Transverse colon (tissue), 4 donors: ENCODE data around the gene SART3. TPM values are rescaled to one million over a fixed set of nuclear protein-coding genes. Genes with fewer than 3 reads are reported as not detected.
"Not testable (repeated sequence)": the region's sequence is repeated elsewhere in the genome, so short reads cannot be mapped to it uniquely, and the experiment has no call there.

Experiments
- DNase-seq: peaks from one replicate; pipeline ENCODE4 v3.0.0-alpha.2; 2019
- H3K27ac ChIP-seq, 4 donors: fragments of 200-600 bp; sonication (generic); 2 replicates each; pipeline ENCODE4 v1.5.1; 2016 to 2018; ENCODE audit warnings: inconsistent platforms in 4 of 4
- H3K27me3 ChIP-seq: fragments of 200-600 bp; sonication (generic); 2 replicates; pipeline ENCODE4 v1.5.1; 2017; ENCODE audit warnings: inconsistent platforms
- H3K36me3 ChIP-seq, 4 donors: fragments of 200-600 bp; sonication (generic); 2 replicates each; pipeline ENCODE4 v1.5.1; 2017 to 2019; ENCODE audit warnings: inconsistent platforms in 4 of 4
- H3K4me1 ChIP-seq, 4 donors: fragments of 200-600 bp; sonication (generic); 2 replicates each; pipeline ENCODE4 v1.5.1; 2017 to 2020; ENCODE audit warnings: inconsistent platforms in 4 of 4
- H3K4me3 ChIP-seq, 4 donors: fragments of 200-600 bp; sonication (generic); 1 replicate in 1 of 4; 2 replicates in 3 of 4; pipeline versions ENCODE4 v1.5.1 to v1.6.1; 2017 to 2019; ENCODE audit warnings: inconsistent platforms in 4 of 4
- H3K9me3 ChIP-seq, 2 donors: fragments of 200-600 bp; sonication (generic); 2 replicates each; pipeline ENCODE4 v1.5.1; 2017 to 2019; ENCODE audit warnings: inconsistent platforms in 2 of 2
- EP300 ChIP-seq: sonication (generic); formaldehyde crosslinking; IDR thresholded peaks from one replicate; pipeline ENCODE4 v1.6.1; 2017; ENCODE audit warnings: antibody characterized with exemption, low read depth
- POLR2A ChIP-seq: fragments of 450-650 bp; IDR thresholded peaks from one replicate; pipeline ENCODE4 v1.6.1; 2016; ENCODE audit warnings: antibody characterized with exemption, mild to moderate bottlenecking, moderate library complexity
- POLR2AphosphoS5 ChIP-seq, 3 donors: sonication (generic); formaldehyde crosslinking; IDR thresholded peaks; one replicate each; pipeline ENCODE4 v1.6.1; 2016; ENCODE audit warnings: antibody characterized with exemption in 3 of 3
- WGBS, 2 donors: methylation state at CpG; one replicate each; pipeline ENCODE4 v1.1.5; 2018; ENCODE audit warnings: low coverage in 1 of 2; 5-methylcytosine and 5-hydroxymethylcytosine counted together
- in situ Hi-C, 4 donors: fragments of 200-750 bp; cut with MboI; loops; one replicate each; pipeline versions ENCODE4 v1.15.0 to v1.15.1; 2017; ENCODE audit warnings: low sequenced_read_pairs in 3 of 4, low pct_ligation_motif_present in 1 of 4, low pct_unique_long_range_greater_than_20kb in 1 of 4
- intact Hi-C: fragments of 100-400 bp; cut with DNase I; formaldehyde crosslinking; loops from one replicate; pipeline ENCODE4 v1.15.1; 2023; ENCODE audit warnings: low total_unique reads
- total RNA-seq, 4 donors: library from RNA; depleted of rRNA; stranded (reverse); fragments of >200 nt; gene quantifications; one replicate each; pipeline ENCODE4 v1.1.0, GENCODE V29; 2016
- TF ChIP-seq, protein P1 (sequence below), 5 experiments: fragments of 200-600 bp in 3 of 5; fragments of 450-650 bp in 2 of 5; sonication (generic) in 3 of 5; IDR thresholded peaks; 1 replicate in 2 of 5; 2 replicates in 3 of 5; pipeline ENCODE4 v1.5.1; 2016 to 2017; ENCODE audit warnings: antibody characterized with exemption in 5 of 5, inconsistent platforms in 3 of 5, mild to moderate bottlenecking in 2 of 5, moderate library complexity in 1 of 5

The SART3 gene
- total RNA-seq, 4 donors from 2014 or later = 25.3 to 177 (median 77.4) TPM

DNA sequence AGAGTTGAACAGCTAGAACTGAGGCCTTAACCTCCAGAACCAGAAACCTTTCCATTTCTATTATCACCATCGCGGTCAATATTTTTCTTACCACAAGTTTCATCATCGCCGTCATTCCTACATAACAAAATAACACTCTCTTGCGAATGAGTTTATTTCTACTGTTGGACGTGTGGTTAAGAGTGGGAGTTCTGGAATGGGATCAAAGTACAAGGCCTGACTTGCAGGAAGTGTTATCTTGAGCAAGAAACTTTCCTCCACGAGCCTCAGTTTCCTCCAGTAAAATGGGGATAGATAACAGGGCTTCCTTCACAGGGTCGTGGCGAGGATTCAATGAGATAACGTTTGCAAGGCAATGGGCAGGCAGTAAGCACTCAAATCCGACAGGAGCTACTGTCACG is 652 bp downstream of the SART3 start:
- H3K4me1 ChIP-seq = peaks cover 19 to 63% (median 43%) of the 10 kb centered on the region in 4 donors
- intact Hi-C loops (loop anchor here (2.0 to 10.0 kb wide), 4 partner anchors 57 to 1606 kb away; partner anchors contain the start of genes TMEM263 and USP30), in situ Hi-C loops (loop anchor here in 3 of 4 donors (10.0 to 25.0 kb wide), 3 partner anchors 54 to 527 kb away; partner anchors contain the start of genes ALKBH2 (in 2 of the 3) and UNG (in 2 of the 3))
- 0 to 1% methylated on average over 12 of the region's 12 CpGs for WGBS, 2 donors
- no peaks in the 10 kb centered on the region for H3K27me3 ChIP-seq
- peak overlapping the region; percentile 90 to 98 (median 96) for H3K27ac ChIP-seq
- H3K9me3 ChIP-seq = no peaks in the 10 kb centered on the region
- H3K4me3 ChIP-seq = peak overlapping the region; percentile 71 to 97 (median 86)
- no peak for DNase-seq
- H3K36me3 ChIP-seq = peaks cover 0 to 14% (median 6%) of the 10 kb centered on the region in 4 donors
- TF ChIP-seq, protein P1, sequence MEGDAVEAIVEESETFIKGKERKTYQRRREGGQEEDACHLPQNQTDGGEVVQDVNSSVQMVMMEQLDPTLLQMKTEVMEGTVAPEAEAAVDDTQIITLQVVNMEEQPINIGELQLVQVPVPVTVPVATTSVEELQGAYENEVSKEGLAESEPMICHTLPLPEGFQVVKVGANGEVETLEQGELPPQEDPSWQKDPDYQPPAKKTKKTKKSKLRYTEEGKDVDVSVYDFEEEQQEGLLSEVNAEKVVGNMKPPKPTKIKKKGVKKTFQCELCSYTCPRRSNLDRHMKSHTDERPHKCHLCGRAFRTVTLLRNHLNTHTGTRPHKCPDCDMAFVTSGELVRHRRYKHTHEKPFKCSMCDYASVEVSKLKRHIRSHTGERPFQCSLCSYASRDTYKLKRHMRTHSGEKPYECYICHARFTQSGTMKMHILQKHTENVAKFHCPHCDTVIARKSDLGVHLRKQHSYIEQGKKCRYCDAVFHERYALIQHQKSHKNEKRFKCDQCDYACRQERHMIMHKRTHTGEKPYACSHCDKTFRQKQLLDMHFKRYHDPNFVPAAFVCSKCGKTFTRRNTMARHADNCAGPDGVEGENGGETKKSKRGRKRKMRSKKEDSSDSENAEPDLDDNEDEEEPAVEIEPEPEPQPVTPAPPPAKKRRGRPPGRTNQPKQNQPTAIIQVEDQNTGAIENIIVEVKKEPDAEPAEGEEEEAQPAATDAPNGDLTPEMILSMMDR (IDR thresholded peaks at IDR 0.05) = no peak
- TF ChIP-seq EP300 (no peak), POLR2A (no peak), POLR2AphosphoS5 (IDR thresholded peaks at IDR 0.05) (no peak)

DNA sequence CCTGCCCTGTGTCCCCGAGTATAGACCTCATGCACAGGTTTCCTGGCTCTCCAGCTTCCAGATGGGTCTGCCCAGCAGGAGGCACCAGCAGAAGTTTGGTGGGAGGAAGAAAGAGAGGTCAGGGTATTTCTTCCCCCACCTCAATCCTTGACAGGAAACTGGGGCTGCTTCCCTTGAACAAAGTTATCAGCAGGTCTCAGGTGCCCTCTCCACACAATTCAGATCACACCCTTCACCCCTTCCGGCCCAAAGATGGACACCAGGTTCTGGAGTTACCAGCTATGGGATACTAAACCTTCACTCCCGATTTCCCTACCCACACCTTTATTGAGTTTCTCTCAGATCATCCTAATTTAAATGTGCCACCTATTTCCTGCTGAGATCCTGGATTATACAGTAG is 1.2 kb downstream of the SART3 start:
- H3K4me1 ChIP-seq = peaks cover 19 to 59% (median 43%) of the 10 kb centered on the region in 4 donors
- TF ChIP-seq POLR2A (no peak), EP300 (no peak), POLR2AphosphoS5 (IDR thresholded peaks at IDR 0.05) (no peak)
- TF ChIP-seq, protein P1 (IDR thresholded peaks at IDR 0.05) = no peak
- H3K9me3 ChIP-seq = no peaks in the 10 kb centered on the region
- in situ Hi-C loops = loop anchor here in 3 of 4 donors (10.0 to 25.0 kb wide), 3 partner anchors 55 to 528 kb away; partner anchors contain the start of genes ALKBH2 (in 2 of the 3) and UNG (in 2 of the 3)
- H3K27me3 ChIP-seq = no peaks in the 10 kb centered on the region
- intact Hi-C loops = loop anchor here (2.0 to 10.0 kb wide), 4 partner anchors 58 to 1605 kb away; partner anchors contain the start of genes TMEM263 and USP30
- WGBS, 2 donors = 25 to 31% methylated on average over 2 to 3 of the region's 3 CpGs
- H3K27ac ChIP-seq = peak overlapping the region in 3 of 4 donors; percentile 90 to 97 (median 95)
- DNase-seq = no peak
- peak overlapping the region in 3 of 4 donors; percentile 71 to 97 (median 94) for H3K4me3 ChIP-seq
- peaks cover 0 to 9% (median 3%) of the 10 kb centered on the region in 4 donors for H3K36me3 ChIP-seq

DNA sequence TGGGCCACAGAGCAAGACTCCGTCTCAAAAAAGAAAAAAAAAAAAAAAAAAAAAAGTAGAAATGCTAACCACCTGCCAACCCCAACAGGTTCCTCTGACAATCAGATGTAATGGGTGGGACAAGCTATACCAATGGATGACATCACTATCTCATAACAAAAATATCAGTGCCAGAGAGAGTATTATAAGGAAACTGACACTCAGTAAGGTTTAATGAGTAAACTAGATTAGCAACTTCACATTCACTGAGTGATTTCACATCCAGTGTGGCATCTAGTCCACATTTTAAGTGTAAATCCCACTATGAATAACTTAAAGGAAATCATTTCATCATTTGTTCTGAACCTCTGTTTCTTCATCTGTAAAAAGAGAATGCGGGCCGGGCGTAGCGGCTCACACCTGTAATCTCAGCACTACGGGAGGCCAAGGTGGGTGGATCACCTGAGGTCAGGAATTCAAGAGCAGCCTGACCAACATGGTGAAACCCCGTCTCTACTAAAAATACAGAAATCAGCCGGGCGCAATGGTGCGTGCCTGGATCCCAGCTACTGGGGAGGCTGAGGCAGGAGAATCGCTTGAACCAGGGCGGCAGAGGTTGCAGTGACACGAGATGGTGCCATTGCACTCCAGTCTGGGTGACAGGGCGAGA is 1.8 kb downstream of the SART3 start:
- intact Hi-C loops (no loop called here), in situ Hi-C loops (loop anchor here in 2 of 4 donors (25.0 kb wide), 1 partner anchor 528 kb away; the partner anchor contains the start of genes ALKBH2 (in 2 of the 2) and UNG (in 2 of the 2))
- H3K4me1 ChIP-seq = peaks cover 19 to 55% (median 43%) of the 10 kb centered on the region in 4 donors
- WGBS, 2 donors = 73% methylated on average over 14 of the region's 14 CpGs; no CpG with 5 or more reads in 1 of the 2 donors
- no peak for DNase-seq
- H3K27ac ChIP-seq = no peak overlapping the region
- H3K27me3 ChIP-seq = no peaks in the 10 kb centered on the region
- TF ChIP-seq POLR2AphosphoS5 (IDR thresholded peaks at IDR 0.05) = no peak
- no peak for TF ChIP-seq EP300
- TF ChIP-seq, protein P1 (IDR thresholded peaks at IDR 0.05) = no peak
- no peak for TF ChIP-seq POLR2A
- H3K36me3 ChIP-seq = peaks cover 0 to 3% (median under 1%) of the 10 kb centered on the region in 4 donors
- no peak overlapping the region for H3K4me3 ChIP-seq
- no peaks in the 10 kb centered on the region for H3K9me3 ChIP-seq

DNA sequence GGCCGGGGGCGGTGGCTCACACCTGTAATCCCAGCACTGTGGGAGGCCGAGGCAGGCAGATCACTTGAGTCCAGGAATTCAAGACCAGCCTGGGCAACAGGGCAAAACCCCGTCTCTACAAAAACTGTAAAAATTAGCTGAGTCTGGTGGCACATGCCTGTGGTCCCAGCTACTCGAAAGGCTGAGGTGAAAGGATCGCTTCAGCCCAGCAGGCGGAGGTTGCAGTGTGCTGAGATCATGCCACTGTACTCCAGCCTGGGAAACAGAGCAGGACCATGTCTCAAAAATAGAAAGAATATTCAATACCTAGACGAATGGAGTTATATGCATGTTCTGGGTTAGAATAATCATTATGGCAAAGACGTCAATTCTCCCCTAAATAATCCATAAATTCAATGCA is 5.6 kb downstream of the SART3 start:
- H3K27ac ChIP-seq = not testable (repeated sequence)

More for the DNA sequence above, 5.6 kb downstream of the SART3 start:
- H3K27me3 ChIP-seq, H3K36me3 ChIP-seq, DNase-seq, H3K4me3 ChIP-seq, intact Hi-C loops, H3K9me3 ChIP-seq: not testable (repeated sequence)
- in situ Hi-C loops = loop anchor here in 2 of 4 donors (25.0 kb wide), 1 partner anchor 532 kb away; the partner anchor contains the start of genes ALKBH2 (in 2 of the 2) and UNG (in 2 of the 2)
- WGBS, 2 donors = 70 to 88% methylated on average over 2 to 9 of the region's 9 CpGs
- H3K4me1 ChIP-seq = peaks cover 15 to 69% (median 33%) of the 10 kb centered on the region in 4 donors
